ENCODE results near the gene EMP1. TPM values are rescaled to one million over a fixed set of nuclear protein-coding genes. Genes with fewer than 3 reads are reported as not detected.

Gene EMP1
- total and polyA plus RNA-seq, 2 of the 8 experiments (the other 6 are each of a cell fraction or from before 2014, with no cell fraction given), result 0.17 to 0.65 TPM

DNA sequence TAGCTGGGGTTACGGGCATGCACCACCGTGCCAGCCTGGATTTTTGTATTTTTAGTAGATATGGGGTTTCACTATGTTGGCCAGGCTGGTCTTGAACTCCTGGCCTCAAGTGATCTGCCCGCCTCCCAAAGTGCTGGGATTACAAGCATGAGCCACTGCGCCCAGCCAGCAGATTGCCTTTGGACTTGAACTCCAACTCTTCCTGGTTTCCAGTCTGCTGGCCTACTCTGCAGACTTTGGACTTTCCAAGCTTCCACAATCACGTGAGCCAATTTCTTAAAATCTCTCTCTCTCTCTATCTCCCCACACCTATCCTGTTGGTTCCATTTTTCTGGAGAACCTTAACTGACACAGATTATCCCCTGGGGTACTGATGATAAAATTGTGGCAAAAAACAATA lies 55.0 kb downstream of the EMP1 start:
- no peak for FAIRE-seq
- Histone ChIP-seq H2BK12ac (ENCODE audit: low read depth, low read length) (no peak overlapping the region), H2BK15ac (ENCODE audit: low read length) (no peak overlapping the region), H3K56ac (replicated peaks; ENCODE audit: insufficient read length, low read depth, low read length) (no peak overlapping the region), H3K23me2 (ENCODE audit: low read depth, low read length) (no peaks in the 10 kb centered on the region), H4K91ac (replicated peaks; ENCODE audit: insufficient read length, low read length) (no peak overlapping the region), H3K79me2 (ENCODE audit: control insufficient read depth in 1 of 2, insufficient read depth in 2 of 2, low read length in 2 of 2) (no peaks in the 10 kb centered on the region), H3K4me1 (replicated peaks in 1 of 4; ENCODE audit: control insufficient read depth in 3 of 4, insufficient read depth in 4 of 4, low read length in 3 of 4) (peaks cover 2 to 7% (median 3%) of the 10 kb centered on the region in 4 experiments; a peak in 6 of 7 replicates), H2AFZ (ENCODE audit: low read length) (no peak overlapping the region), H4K8ac (ENCODE audit: extremely low read depth, insufficient read depth, low read length) (no peak overlapping the region), H3K4me2 (ENCODE audit: insufficient read depth in 1 of 2, low read depth in 2 of 2, low read length in 2 of 2) (no peak overlapping the region), H3K9ac (replicated peaks in 1 of 4; ENCODE audit: extremely low read depth in 1 of 4, low read depth in 3 of 4, low read length in 3 of 4) (no peak overlapping the region), H3K27ac (ENCODE audit: low read depth, low read length) (no peak overlapping the region), H2BK20ac (ENCODE audit: low read length) (no peak overlapping the region), H3K23ac (ENCODE audit: insufficient read length) (no peak overlapping the region), H3K79me1 (ENCODE audit: low read depth, low read length) (no peaks in the 10 kb centered on the region), H2AK5ac (ENCODE audit: low read depth, low read length) (no peak overlapping the region), H4K5ac (ENCODE audit: insufficient read length, low read depth, low read length) (no peak overlapping the region), H3K4ac (replicated peaks; ENCODE audit: insufficient read length, low read depth, low read length) (no peak overlapping the region), H3K4me3 (ENCODE audit: extremely low read depth in 1 of 4, insufficient read depth in 2 of 4, low read depth in 3 of 4, low read length in 4 of 4) (no peak overlapping the region), H3K14ac (ENCODE audit: insufficient read length) (no peak overlapping the region), H3K27me3 (replicated peaks in 1 of 4; ENCODE audit: control insufficient read depth in 3 of 4, extremely low read depth in 1 of 4, insufficient read depth in 3 of 4, low read length in 3 of 4) (no peaks in the 10 kb centered on the region), H2BK120ac (replicated peaks; ENCODE audit: low read depth, low read length) (no peak overlapping the region), H4K20me1 (replicated peaks in 1 of 2; ENCODE audit: control insufficient read depth in 1 of 2, insufficient read depth in 2 of 2, low read length in 2 of 2) (no peaks in the 10 kb centered on the region), H3K36me3 (ENCODE audit: control insufficient read depth in 2 of 4, insufficient read depth in 4 of 4, low read length in 3 of 4) (no peaks in the 10 kb centered on the region), H3K9me3 (ENCODE audit: insufficient read depth in 2 of 2, low read depth in 1 of 2, low read length in 1 of 2) (no peaks in the 10 kb centered on the region), H3K18ac (ENCODE audit: extremely low read depth, low read length) (no peak overlapping the region), H2BK5ac (ENCODE audit: low read depth, low read length) (no peak overlapping the region)
- ChIA-PET CTCF (ENCODE audit: partially characterized antibody) (no interaction called here), POLR2A (ENCODE audit: partially characterized antibody) (no interaction called here)
- 87% methylated on average over 5 of the region's 5 CpGs; no CpG with 5 or more reads in 1 of the 2 experiments for WGBS, 2 experiments (ENCODE audit: extremely low coverage in 1 of 2, insufficient coverage in 1 of 2, insufficient read length in 1 of 2, insufficient replicate concordance in 2 of 2, low coverage in 1 of 2, low lambda C conversion rate in 2 of 2, missing lambda C conversion rate in 1 of 2)
- no peak for DNase-seq (ENCODE audit: low read depth in 1 of 2, low spot score in 2 of 2)
- TF ChIP-seq EGR1 (IDR thresholded peaks at IDR 0.05; ENCODE audit: borderline replicate concordance, low read depth, low read length) (no peak), TEAD4 (IDR thresholded peaks at IDR 0.05; ENCODE audit: low read depth, low read length) (no peak), SIN3A (conservative IDR thresholded peaks at IDR 0.05 in 1 of 2, IDR thresholded peaks at IDR 0.05 in 1 of 2; ENCODE audit: low read depth in 1 of 2, low read length in 2 of 2) (no peak), HDAC6 (IDR thresholded peaks at IDR 0.05; ENCODE audit: low read depth, low read length) (no peak), CREB1 (IDR thresholded peaks at IDR 0.05) (no peak), SP2 (IDR thresholded peaks at IDR 0.05; ENCODE audit: low read length) (no peak), EZH2 (IDR thresholded peaks at IDR 0.05; ENCODE audit: low read depth, low read length, severe bottlenecking) (no peak), GTF2F1 (IDR thresholded peaks at IDR 0.05; ENCODE audit: borderline replicate concordance, low read depth, low read length) (no peak), MAFK (IDR thresholded peaks at IDR 0.05; ENCODE audit: low read depth, low read length) (no peak), GABPA (IDR thresholded peaks at IDR 0.05; ENCODE audit: borderline replicate concordance, insufficient read depth, low read length) (no peak), CEBPB (IDR thresholded peaks at IDR 0.05; ENCODE audit: low read depth, low read length) (no peak), TCF12 (IDR thresholded peaks at IDR 0.05; ENCODE audit: low read depth, low read length) (no peak)
- TF ChIP-seq, protein P1, sequence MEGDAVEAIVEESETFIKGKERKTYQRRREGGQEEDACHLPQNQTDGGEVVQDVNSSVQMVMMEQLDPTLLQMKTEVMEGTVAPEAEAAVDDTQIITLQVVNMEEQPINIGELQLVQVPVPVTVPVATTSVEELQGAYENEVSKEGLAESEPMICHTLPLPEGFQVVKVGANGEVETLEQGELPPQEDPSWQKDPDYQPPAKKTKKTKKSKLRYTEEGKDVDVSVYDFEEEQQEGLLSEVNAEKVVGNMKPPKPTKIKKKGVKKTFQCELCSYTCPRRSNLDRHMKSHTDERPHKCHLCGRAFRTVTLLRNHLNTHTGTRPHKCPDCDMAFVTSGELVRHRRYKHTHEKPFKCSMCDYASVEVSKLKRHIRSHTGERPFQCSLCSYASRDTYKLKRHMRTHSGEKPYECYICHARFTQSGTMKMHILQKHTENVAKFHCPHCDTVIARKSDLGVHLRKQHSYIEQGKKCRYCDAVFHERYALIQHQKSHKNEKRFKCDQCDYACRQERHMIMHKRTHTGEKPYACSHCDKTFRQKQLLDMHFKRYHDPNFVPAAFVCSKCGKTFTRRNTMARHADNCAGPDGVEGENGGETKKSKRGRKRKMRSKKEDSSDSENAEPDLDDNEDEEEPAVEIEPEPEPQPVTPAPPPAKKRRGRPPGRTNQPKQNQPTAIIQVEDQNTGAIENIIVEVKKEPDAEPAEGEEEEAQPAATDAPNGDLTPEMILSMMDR (IDR thresholded peaks at IDR 0.05; ENCODE audit: control extremely low read depth in 1 of 3, insufficient read depth in 1 of 3, low read depth in 1 of 3, low read length in 3 of 3), result no peak

All from H1 (cell line).